Measurements from ENCODE around the gene SENP6. TPM values are rescaled to one million over a fixed set of nuclear protein-coding genes. Genes with fewer than 3 reads are reported as not detected.

SENP6 gene
- total RNA-seq, 1 donor from 2014 or later, result 100 TPM

GRCh38 chr6:75613056-75613501, 11.4 kb downstream of the SENP6 start:
- Histone ChIP-seq H3K9me3 (ENCODE audit: insufficient read depth, low read depth, low read length) (no peaks in the 10 kb centered on the region), H3K27ac (ENCODE audit: low read depth, low read length) (no peak overlapping the region), H2AFZ (ENCODE audit: low read depth, low read length) (no peak overlapping the region), H3K9ac (ENCODE audit: low read length) (no peak overlapping the region), H3K79me2 (ENCODE audit: insufficient read depth, low read length) (peaks cover 99% of the 10 kb centered on the region), H3K4me3 (ENCODE audit: insufficient read depth, low read depth, low read length) (no peak overlapping the region), H4K20me1 (ENCODE audit: insufficient read depth, low read length) (peaks cover 95% of the 10 kb centered on the region), H3K4me1 (ENCODE audit: insufficient read depth, low read length) (no peaks in the 10 kb centered on the region), H3K36me3 (ENCODE audit: insufficient read depth, low read length) (no peaks in the 10 kb centered on the region), H3K4me2 (ENCODE audit: low read length) (no peak overlapping the region), H3K27me3 (ENCODE audit: insufficient read depth, low read length) (no peaks in the 10 kb centered on the region)
- DNase-seq (ENCODE audit: low read depth) (no peak), FAIRE-seq (no peak)
- Mint-ChIP-seq H3K27me3 (ENCODE audit: low read depth, unreplicated experiment) (no peaks in the 10 kb centered on the region), H3K36me3 (ENCODE audit: low read depth, unreplicated experiment) (peaks cover 2% of the 10 kb centered on the region), H3K4me3 (ENCODE audit: unreplicated experiment) (no peak overlapping the region), H3K9me3 (ENCODE audit: unreplicated experiment) (no peaks in the 10 kb centered on the region), H3K4me1 (ENCODE audit: low read depth, unreplicated experiment) (peaks cover 39% of the 10 kb centered on the region), H3K27ac (ENCODE audit: unreplicated experiment) (no peak overlapping the region)
- no peak for TF ChIP-seq CTCF (IDR thresholded peaks at IDR 0.05; ENCODE audit: insufficient read depth, low read depth, low read length)
- no peak for TF ChIP-seq EZH2 (IDR thresholded peaks at IDR 0.05; ENCODE audit: insufficient read depth, low read length)

- H3K36me3 Mint-ChIP-seq (ENCODE audit: low read depth, unreplicated experiment), result peaks cover 2% of the 10 kb centered on the region
- no peak for FAIRE-seq
- H3K27me3 Mint-ChIP-seq (ENCODE audit: low read depth, unreplicated experiment), result no peaks in the 10 kb centered on the region
These were observed 16.8 kb downstream of the SENP6 start for GRCh38 chr6:75618437-75618836.

More at GRCh38 chr6:75618437-75618836, 16.8 kb downstream of the SENP6 start:
- peaks cover 99% of the 10 kb centered on the region for H3K79me2 ChIP-seq (ENCODE audit: insufficient read depth, low read length)
- Mint-ChIP-seq H3K9me3 (ENCODE audit: unreplicated experiment) (no peaks in the 10 kb centered on the region), H3K4me1 (ENCODE audit: low read depth, unreplicated experiment) (peaks cover 26% of the 10 kb centered on the region), H3K4me3 (ENCODE audit: unreplicated experiment) (no peak overlapping the region), H3K27ac (ENCODE audit: unreplicated experiment) (no peak overlapping the region)
- no peak overlapping the region for H3K27ac ChIP-seq (ENCODE audit: low read depth, low read length)
- H3K4me3 ChIP-seq (ENCODE audit: insufficient read depth, low read depth, low read length), result no peak overlapping the region
- no peak overlapping the region for H3K9ac ChIP-seq (ENCODE audit: low read length)
- H3K36me3 ChIP-seq (ENCODE audit: insufficient read depth, low read length), result no peaks in the 10 kb centered on the region
- no peak overlapping the region for H3K4me2 ChIP-seq (ENCODE audit: low read length)
- no peak for TF ChIP-seq EZH2 (IDR thresholded peaks at IDR 0.05; ENCODE audit: insufficient read depth, low read length)
- no peak for TF ChIP-seq CTCF (IDR thresholded peaks at IDR 0.05; ENCODE audit: insufficient read depth, low read depth, low read length)
- H2AFZ ChIP-seq (ENCODE audit: low read depth, low read length), result no peak overlapping the region
- H4K20me1 ChIP-seq (ENCODE audit: insufficient read depth, low read length), result peaks cover 90% of the 10 kb centered on the region
- DNase-seq (ENCODE audit: low read depth), result no peak
- H3K9me3 ChIP-seq (ENCODE audit: insufficient read depth, low read depth, low read length), result no peaks in the 10 kb centered on the region
- no peaks in the 10 kb centered on the region for H3K27me3 ChIP-seq (ENCODE audit: insufficient read depth, low read length)
- no peaks in the 10 kb centered on the region for H3K4me1 ChIP-seq (ENCODE audit: insufficient read depth, low read length)

Data from astrocyte (in vitro differentiated cells and primary cell).